Measurements from ENCODE around the gene PRPF8.

Gene PRPF8

DNA sequence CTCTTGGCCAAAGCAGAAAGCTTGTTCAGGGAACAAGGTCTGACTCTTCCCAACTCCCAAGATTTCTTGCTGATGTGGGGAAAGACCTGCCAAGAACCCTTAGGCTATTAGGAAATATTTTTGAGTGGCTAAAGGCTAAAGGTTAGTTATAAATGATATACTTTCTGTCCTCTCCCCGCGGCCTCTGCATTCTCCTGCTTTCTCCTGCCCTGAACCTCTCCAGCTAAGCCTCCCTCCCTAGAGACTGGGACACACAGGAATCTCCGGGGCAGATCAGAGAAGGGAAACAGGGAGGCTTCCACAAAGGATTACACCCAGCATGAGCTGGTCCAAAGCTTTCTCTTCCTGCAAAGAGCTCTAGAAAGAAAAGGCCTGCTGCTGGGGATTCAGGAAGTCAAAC lies 58.3 kb downstream of the PRPF8 start:
- no peak for DNase-seq (ENCODE audit: low spot score)

DNA sequence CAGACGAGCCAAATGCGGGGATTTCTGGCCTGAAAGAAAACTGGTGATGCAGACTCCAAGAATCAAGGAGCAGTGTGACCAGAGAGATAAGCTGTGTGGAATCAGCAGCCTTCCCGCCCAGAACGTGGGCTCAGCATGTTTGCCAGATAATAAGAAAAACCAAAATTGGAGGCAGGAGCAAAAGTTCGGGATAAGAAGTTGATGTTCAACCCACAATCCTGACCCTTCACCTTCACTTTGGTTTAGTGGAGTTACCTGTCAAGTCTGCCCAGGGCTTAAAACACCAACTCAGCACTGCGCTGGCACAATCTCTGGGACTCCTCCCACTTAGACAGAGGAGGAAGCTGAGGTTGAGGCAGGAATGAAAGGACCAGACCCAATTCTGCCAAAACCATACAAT lies 59.1 kb downstream of the PRPF8 start:
- no peak for DNase-seq (ENCODE audit: low spot score)

DNA sequence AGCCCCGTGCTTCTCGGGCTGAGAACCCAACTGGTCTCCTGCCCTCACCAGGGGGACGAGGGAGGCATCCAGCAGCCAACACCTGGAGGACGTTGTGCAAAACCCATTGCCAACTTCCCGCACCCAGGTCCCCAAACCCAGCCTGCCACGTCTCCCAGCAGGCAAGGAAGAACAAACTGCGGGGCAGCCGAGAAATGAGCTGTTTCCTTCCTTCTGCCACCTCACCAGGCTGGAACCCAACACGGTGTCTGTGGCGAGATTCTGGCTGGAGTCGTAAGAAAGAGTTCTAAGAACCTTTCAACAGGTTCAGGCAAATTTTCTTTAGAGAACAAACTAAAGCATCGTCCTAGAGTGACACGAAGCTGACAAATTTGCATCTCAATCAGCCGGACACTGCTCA lies 59.6 kb downstream of the PRPF8 start:
- DNase-seq (ENCODE audit: low spot score): no peak

DNA sequence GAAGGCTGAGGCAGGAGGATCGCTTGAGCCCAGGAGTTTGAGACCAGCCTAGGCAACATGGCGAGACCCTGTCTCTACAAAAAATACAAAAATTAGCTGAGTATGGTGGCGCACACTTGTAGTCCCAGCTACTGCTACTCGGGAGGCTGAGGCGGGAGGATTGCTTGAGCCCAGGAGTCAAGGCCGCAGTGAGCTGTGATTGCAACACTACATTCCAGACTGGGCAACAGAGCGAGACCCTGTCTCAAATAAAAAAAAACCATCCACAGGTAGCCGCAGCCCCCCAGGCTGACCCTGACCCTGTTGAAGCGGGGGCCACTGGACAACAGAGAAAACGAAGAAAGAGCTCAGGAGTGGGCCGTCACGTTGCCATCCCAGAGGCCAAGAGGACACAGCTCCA lies 60.0 kb downstream of the PRPF8 start:
- DNase-seq (ENCODE audit: low spot score): no peak

DNA sequence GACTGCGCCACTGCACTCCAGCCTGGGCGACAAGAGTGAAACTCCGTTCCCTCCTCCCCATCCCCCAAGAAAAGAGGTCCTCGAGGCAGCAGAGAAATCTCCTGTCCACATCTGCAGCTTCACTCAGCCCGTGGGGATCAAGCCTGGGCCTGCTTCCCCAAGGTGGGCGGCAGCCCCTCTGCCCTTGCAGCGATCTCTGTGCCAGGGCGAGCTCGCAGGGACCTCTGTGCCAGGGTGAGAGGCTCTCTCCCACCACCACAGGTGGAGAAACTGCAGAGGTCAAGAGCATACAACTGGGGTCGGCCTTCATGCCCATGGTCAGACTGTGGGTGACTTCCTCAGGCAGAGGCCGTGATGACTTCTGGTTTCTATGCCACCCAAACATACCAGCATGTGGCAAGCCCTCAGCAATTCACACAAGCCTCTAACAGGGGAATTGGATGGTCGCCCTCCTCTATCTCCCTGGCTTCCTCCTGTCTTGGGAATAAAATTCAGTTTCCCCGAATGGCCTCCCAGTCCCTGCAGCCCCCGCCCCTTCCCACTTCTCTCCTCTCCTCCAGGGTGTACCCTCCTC lies 61.5 kb downstream of the PRPF8 start:
- no peak for DNase-seq (ENCODE audit: low spot score)

DNA sequence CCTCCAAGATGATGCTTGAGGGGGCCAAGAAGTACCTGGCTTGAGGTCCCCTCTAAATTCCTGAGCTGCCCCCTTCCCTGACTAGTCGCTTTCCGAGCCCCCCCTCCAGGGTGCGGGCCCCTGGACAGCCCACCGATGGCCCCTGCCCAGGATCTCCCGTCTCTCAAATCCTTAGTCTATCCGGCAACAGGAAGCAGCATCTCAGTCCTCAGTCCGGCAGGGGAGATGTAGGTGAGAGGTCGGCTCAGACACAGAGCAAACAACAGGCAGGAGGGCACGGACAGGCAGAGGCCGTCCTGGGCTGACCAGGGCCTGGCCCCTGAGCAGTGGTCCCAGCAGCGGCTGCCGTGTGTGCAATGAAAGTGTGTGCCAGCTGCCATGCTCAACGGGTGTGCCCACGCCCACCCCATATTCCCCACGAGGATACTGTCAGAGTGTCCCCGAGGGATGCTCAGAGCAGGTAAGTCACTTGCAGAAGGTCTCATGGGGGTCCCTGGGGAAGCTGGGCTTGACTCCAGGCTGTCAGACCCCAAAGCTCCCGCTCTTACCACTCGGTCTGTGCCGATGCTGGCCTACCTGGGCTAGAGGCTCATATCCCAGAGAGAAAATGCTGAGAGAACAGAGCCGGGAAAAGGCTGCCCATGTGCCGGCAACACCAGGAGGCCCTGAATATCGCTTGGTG lies 63.3 kb downstream of the PRPF8 start:
- DNase-seq (ENCODE audit: low spot score): no peak

DNA sequence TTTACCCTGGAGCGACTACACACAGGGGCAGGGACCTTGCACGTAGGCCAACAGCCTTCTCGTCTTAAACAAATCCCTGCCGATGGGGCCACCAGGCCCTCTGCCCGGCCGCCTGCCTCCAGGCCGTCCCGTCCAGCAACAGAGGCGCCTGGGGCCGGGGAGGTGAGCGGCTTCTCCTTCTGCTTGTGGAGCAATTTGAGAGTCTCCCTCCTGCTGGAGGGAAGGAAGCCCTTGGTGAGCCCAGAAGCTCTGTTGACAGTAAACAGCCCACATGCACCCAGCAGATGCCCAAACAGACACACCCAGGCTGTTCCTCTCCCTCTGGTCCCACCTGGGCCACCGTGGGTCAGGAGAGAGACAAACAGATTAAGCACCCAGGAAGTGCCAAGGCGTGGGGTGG lies 64.2 kb downstream of the PRPF8 start:
- DNase-seq (ENCODE audit: low spot score): no peak

DNA sequence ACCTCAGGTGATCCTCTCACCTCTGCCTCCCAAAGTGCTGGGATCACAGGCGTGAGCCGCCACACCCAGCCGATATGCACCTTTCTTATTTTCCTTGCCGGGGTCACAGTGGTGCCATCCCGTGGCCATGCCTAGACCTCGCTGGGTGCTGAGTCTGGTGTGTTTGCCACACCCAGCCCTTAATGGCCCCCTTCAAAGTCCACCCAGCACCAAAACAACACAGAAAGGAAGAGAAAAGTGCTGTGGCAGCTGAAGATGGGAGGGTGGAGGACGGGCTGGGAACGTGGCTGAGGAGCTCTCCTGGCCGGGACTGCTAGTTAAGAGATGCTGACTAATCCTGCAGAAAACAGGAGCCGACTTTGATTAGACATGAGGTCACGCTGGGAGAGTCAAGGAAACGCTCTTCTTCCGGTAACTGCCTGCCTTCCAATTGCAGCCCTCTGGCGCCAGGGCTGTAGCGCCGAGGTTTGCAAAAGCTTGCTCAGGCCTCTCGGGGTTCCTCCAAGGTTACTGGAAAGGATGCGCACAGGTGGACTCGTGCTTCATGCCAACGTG lies 67.0 kb downstream of the PRPF8 start:
- DNase-seq (ENCODE audit: low spot score): no peak

DNA sequence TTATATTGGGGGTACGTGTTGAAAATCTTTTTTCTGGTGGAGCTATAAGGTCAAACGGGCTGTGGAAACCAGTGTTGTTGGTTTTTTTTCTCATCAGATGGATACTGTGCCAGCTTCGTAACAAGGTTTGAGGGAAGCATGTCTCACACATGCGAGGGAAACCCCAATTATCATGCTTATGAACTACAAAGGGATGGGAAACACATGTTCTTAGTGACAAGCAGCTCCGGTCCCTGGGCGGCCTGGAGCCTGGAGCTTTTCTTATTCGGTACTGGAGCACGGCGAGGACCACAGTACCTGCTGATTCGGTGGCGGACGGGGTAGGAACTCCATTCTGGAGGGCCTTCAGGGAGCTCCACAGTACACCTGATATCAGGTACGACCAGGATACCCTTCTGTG lies 68.6 kb downstream of the PRPF8 start:
- DNase-seq (ENCODE audit: low spot score): no peak

DNA sequence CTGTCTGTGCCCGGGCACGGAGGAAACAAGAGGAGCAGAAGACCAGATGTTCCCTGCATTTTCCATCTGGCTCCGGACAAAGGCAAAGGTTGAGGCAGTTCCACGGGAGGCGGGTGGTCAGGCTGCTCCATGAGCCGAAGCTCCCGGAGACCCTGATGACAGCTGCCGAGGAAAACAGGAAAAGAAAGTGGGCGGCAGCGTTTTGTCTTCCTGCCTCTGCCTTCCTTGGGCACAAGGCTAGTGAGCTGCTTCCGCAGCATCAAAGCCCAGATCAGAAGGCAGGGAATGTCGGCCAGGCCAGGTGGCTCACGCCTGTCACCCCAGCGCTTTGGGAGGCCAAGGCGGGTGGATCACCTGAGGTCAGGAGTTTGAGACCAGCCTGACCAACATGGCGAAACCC lies 72.3 kb downstream of the PRPF8 start:
- DNase-seq (ENCODE audit: low spot score): no peak

DNA sequence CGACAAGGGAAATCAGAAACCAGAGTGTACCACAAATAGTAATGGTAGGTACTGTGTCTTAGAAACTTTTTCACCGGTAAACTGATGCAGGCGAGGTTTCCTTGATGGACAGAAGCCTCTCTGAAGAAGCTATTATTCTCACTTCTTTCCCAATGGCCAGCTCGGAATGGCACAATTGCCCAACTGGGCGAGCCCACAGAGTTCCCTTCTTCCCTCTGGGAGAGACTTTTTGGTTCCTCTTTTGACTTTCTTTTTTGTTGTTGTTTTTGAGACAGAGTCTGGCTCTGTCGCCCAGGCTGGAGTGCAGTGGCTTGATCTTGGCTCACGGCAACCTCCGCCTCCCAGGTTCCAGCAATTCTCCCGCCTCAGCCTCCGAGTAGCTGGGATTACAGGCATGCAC lies 73.0 kb downstream of the PRPF8 start:
- DNase-seq (ENCODE audit: low spot score): no peak

DNA sequence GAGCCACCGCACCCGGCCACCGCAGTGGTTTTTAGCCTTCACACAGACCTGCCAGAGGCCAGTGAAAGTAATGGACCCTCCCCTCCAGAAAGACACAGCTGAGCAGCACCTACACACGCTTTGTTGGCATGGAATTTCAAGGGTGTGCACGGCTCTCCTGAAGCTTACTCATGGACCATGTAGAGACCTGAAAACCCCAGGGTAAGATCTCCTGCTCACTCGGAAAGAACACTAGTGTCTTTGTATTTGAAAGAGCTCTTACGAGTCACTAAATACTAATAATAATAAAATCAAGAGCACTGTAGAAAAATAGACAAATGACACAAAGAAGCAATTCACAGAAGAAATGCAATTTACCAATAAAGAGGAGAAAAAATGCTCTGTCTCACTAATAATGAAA lies 76.0 kb downstream of the PRPF8 start:
- no peak for DNase-seq (ENCODE audit: low spot score)

DNA sequence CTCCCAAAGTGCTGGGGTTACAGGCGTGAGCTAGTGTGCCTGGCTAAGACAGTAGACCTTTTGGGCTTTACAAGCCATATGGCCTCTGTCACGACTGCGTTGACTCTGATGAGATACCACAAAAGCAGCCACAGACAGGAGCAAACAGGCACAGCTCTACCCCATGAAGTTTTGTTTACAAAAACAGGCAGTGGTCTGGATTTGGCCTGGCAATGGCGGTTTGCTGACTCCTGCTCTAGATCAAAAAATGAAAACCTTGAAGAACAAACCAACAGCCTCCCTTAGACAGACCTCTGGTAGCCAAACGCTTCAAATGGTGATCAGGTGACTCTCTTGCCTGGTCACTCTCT lies 76.7 kb downstream of the PRPF8 start:
- no peak for DNase-seq (ENCODE audit: low spot score)

DNA sequence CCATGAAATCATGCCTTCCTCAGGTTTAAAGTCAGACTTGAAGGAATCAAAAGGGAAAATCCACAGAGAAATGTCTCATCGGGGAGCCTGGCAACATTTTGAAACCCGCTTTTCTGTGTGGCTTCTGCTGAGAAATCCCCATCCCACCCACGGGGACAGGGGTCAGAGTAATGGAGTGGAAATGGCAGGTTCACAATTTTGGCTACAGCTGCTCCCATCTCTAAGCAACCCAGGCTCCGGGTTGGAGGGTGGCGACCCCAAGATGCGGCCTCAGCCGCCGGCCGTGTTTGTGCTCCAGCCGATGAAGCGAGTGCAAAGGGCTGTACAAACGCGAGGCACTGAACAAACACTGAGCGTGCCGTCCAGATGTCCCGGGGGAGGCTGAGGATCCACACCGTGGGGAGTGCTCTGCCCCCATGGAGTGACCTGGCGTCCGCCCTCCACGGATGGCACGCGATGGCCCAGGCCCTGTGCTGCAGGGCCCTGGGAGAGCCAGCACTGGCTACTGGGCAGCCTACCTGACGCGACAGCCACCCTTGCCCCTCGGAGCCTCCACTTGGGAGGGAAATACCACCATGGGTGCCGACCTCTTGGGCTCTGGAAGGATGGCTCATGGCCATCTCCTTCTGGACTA lies 78.2 kb downstream of the PRPF8 start:
- no peak for DNase-seq (ENCODE audit: low spot score)

DNA sequence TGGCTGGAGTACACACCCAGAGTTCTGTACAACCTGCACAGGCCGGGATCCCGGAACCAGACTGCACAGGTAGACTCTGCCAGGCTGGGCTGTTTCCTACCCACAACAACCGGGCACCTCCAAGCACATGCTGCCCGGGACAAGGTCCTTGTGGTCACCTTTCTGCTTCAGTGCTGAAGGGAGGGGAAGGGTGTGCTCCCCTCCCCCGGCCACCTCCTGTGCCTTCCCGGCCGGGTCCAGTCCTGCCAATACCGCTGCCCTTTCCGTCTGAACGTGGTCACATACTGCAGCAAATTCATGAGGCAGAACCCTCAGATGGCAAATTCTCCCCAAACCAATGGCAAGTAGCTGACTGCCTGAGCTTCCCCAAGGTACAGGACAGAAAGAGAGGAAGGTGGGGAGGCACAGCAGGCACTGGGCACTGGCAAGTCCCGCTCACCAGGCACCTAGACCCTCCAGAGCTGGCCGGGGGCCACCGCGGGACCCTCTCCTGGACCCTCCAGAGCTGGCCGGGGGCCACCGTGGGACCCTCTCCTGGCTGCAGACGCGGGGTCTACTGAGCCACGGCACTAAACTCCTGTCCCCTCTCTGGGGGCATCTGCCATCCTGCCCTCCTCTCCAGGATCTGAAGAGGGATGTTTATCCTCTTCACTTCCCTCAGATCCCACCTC lies 78.9 kb downstream of the PRPF8 start:
- DNase-seq (ENCODE audit: low spot score): no peak

DNA sequence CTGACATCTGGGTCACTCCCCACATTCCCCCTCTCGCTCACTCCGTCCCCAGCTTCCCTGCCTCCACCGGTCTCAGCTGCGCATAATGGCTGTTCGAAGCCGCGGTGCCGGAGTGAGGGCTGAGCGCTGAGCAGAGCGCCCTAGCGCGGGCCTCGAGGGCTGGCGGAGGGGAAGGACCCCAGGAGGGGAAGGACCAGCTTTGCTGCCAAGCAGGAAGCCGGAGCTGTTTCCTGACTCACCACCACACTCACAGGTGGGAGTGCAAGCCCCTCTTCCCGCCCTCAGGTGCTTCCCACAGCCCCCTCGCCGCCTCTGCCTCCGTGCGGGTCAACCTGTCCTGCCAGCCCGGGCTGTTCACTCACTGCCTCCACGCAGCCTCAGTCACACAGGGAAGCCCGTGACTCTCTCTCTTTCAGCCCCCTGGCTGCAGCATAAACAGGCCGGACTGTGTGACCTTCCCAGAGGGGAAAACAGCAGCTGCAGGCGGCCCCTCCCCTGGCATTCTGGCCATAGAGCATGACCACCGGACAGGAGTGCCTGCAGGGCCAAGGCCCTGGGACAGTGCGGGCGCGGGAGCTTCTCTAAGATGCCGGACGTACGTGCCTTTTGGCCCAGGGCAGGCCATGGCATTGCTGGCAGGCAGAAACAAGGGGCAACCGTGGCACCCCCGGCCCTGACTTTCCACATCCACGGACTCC lies 79.7 kb downstream of the PRPF8 start:
- no peak for DNase-seq (ENCODE audit: low spot score)

DNA sequence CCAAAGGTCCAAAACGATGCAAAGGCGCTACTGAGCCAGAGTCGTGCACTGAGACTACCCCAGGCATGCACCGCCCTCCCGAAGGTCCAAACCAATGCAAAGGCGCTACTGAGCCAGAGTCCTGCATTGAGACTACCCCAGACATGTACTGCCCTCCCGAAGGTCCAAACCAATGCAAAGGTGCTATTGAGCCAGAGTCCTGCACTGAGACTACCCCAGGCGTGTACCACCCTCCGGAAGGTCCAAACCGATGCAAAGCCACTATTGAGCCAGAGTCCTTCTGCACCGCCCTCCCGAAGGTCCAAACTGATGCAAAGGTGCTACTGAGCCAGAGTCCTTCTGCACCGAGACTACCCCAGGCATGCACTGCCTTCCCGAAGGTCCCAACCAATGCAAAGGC lies 83.1 kb downstream of the PRPF8 start:
- no peak for DNase-seq (ENCODE audit: low spot score)

All from germinal center (tissue), 1 donor.